ENCODE results near the gene PTH2. TPM values are rescaled to one million over a fixed set of nuclear protein-coding genes. Genes with fewer than 3 reads are reported as not detected.

Gene PTH2
- total RNA-seq, 2 donors from 2014 or later = not detected

GRCh38 chr19:49441960-49442350, 18.7 kb upstream of the PTH2 start:
- Histone ChIP-seq H3K9me3 (no peaks in the 10 kb centered on the region), H3K27ac (no peak overlapping the region), H3K4me1 (no peaks in the 10 kb centered on the region), H3K27me3 (peaks cover 22% of the 10 kb centered on the region), H3K4me3 (no peak overlapping the region), H3K9ac (ENCODE audit: low read depth in 2 of 2, low read length in 2 of 2) (no peak overlapping the region), H3K36me3 (no peaks in the 10 kb centered on the region)
- no peak for DNase-seq
- TF ChIP-seq CTCF (IDR thresholded peaks at IDR 0.05) = no peak
- intact Hi-C loops (cut with DNase I) = loop anchor here (2.0 kb wide), 1 partner anchor 49 kb away; no protein-coding TSS in a partner anchor

- Histone ChIP-seq H3K4me3 (no peak within 1 kb of the TSS), H3K36me3 (no peaks in the 10 kb centered on the region), H3K27me3 (peaks cover 26% of the 10 kb centered on the region), H3K27ac (no peak within 1 kb of the TSS), H3K9ac (ENCODE audit: low read depth in 2 of 2, low read length in 2 of 2) (peak within 1 kb of the TSS in 1 of 2 donors; percentile 7), H3K4me1 (no peaks in the 10 kb centered on the region), H3K9me3 (no peaks in the 10 kb centered on the region)
- no peak for TF ChIP-seq CTCF (IDR thresholded peaks at IDR 0.05)
- DNase-seq = peak; percentile 41
- intact Hi-C loops (cut with DNase I) = no loop called here
These were observed 18.1 kb upstream of the PTH2 start, which contains the start of gene SLC17A7 for GRCh38 chr19:49441210-49441959. TSS of gene SLC17A7 (minus strand) at chr19:49441527. CDS start at chr19:49441379, 148 bp downstream.

GRCh38 chr19:49440439-49441209, 17.4 kb upstream of the PTH2 start:
- DNase-seq = no peak
- Histone ChIP-seq H3K9me3 (no peaks in the 10 kb centered on the region), H3K36me3 (no peaks in the 10 kb centered on the region), H3K4me3 (no peak overlapping the region), H3K27ac (no peak overlapping the region), H3K9ac (ENCODE audit: low read depth in 2 of 2, low read length in 2 of 2) (peak overlapping the region in 1 of 2 donors; percentile 7), H3K27me3 (peaks cover 33% of the 10 kb centered on the region), H3K4me1 (no peaks in the 10 kb centered on the region)
- no peak for TF ChIP-seq CTCF (IDR thresholded peaks at IDR 0.05)
- intact Hi-C loops (cut with DNase I) = no loop called here

GRCh38 chr19:49439836-49440235, 16.6 kb upstream of the PTH2 start:
- H3K27me3 ChIP-seq = peaks cover 40% of the 10 kb centered on the region
- no peak for DNase-seq
- intact Hi-C loops (cut with DNase I) = no loop called here

More at GRCh38 chr19:49439836-49440235, 16.6 kb upstream of the PTH2 start:
- H3K4me1 ChIP-seq = no peaks in the 10 kb centered on the region
- no peaks in the 10 kb centered on the region for H3K9me3 ChIP-seq
- no peaks in the 10 kb centered on the region for H3K36me3 ChIP-seq
- no peak overlapping the region for H3K4me3 ChIP-seq
- H3K27ac ChIP-seq = no peak overlapping the region
- TF ChIP-seq CTCF (IDR thresholded peaks at IDR 0.05) = no peak
- no peak overlapping the region for H3K9ac ChIP-seq (ENCODE audit: low read depth in 2 of 2, low read length in 2 of 2)
